HG03378 (cell line): ENCODE measurements around the gene PARD3.
"Not testable (repeated sequence)": the region's sequence is repeated elsewhere in the genome, so short reads cannot be mapped to it uniquely, and the experiment has no call there.

Experiments used
- ATAC-seq: cut with Tn5 transposase; IDR thresholded peaks from one replicate; pipeline ENCODE4 v1.9.1; 2021; ENCODE audit warnings: mild to moderate bottlenecking, moderate library complexity; ENCODE audit not compliant: unreplicated experiment

PARD3 gene

GRCh38 chr10:34768972-34769330, 46.1 kb downstream of the PARD3 start:
- ATAC-seq: no peak

- ATAC-seq: no peak
Observed at GRCh38 chr10:34768261-34768971, 46.7 kb downstream of the PARD3 start.

GRCh38 chr10:34766811-34767494, 48.1 kb downstream of the PARD3 start:
- no peak for ATAC-seq

- ATAC-seq: no peak
Observed at GRCh38 chr10:34766266-34766600, 48.9 kb downstream of the PARD3 start.

- no peak for ATAC-seq
Observed at GRCh38 chr10:34764472-34764946, 50.6 kb downstream of the PARD3 start.

- ATAC-seq: no peak
Observed at GRCh38 chr10:34762603-34763299, 52.3 kb downstream of the PARD3 start.

- ATAC-seq: no peak
Observed at GRCh38 chr10:34762156-34762555, 52.9 kb downstream of the PARD3 start.

GRCh38 chr10:34761453-34761852, 53.6 kb downstream of the PARD3 start:
- no peak for ATAC-seq

- ATAC-seq: no peak
Observed at GRCh38 chr10:34760606-34761005, 54.5 kb downstream of the PARD3 start.

- ATAC-seq: no peak
Observed at GRCh38 chr10:34759837-34760215, 55.3 kb downstream of the PARD3 start.

GRCh38 chr10:34759161-34759836, 55.8 kb downstream of the PARD3 start:
- no peak for ATAC-seq

GRCh38 chr10:34758447-34758996, 56.6 kb downstream of the PARD3 start:
- ATAC-seq: peak; percentile 78

- no peak for ATAC-seq
Observed at GRCh38 chr10:34757933-34758332, 57.2 kb downstream of the PARD3 start.

- ATAC-seq: not testable (repeated sequence)
Observed at GRCh38 chr10:34757181-34757580, 57.9 kb downstream of the PARD3 start.

GRCh38 chr10:34756584-34756983, 58.5 kb downstream of the PARD3 start:
- ATAC-seq: no peak

- ATAC-seq: no peak
Observed at GRCh38 chr10:34753014-34753757, 61.9 kb downstream of the PARD3 start.

- ATAC-seq: no peak
Observed at GRCh38 chr10:34751272-34751671, 63.8 kb downstream of the PARD3 start.

- ATAC-seq: not testable (repeated sequence)
Observed at GRCh38 chr10:34750795-34751194, 64.3 kb downstream of the PARD3 start.

GRCh38 chr10:34748767-34749166, 66.3 kb downstream of the PARD3 start:
- no peak for ATAC-seq

GRCh38 chr10:34748357-34748756, 66.7 kb downstream of the PARD3 start:
- no peak for ATAC-seq
